WTC11 (cell line): ENCODE measurements around the gene ST6GALNAC2. TPM values are rescaled to one million over a fixed set of nuclear protein-coding genes. Genes with fewer than 3 reads are reported as not detected.

ENCODE experiments used
- ATAC-seq: fragments of 200-7000 bp; cut with Tn5 transposase; 2 replicates; pipeline ENCODE4 v1.10.0; 2021; ENCODE audit warnings: mild to moderate bottlenecking, moderate library complexity
- CTCF ChIA-PET: fragments of 300-600 bp; sonication (Branson Sonifier 250); formaldehyde crosslinking; loops from one replicate; lab custom pipeline; 2021; ENCODE audit warnings: antibody characterized with exemption; lab: Charles Lee
- POLR2A ChIA-PET: fragments of 350-600 bp; sonication (Branson Sonifier 250); formaldehyde crosslinking; loops from one replicate; lab custom pipeline; 2021; ENCODE audit warnings: antibody characterized with exemption; lab: Charles Lee
- DNase-seq: peaks from one replicate; pipeline ENCODE4 v3.0.0; 2021; ENCODE audit warnings: low spot score
- H3K27ac Mint-ChIP-seq: 2 replicates; pipeline ENCODE4 v1.8.0; 2021; ENCODE audit warnings: mixed read lengths
- H3K27me3 Mint-ChIP-seq: 2 replicates; pipeline ENCODE4 v1.8.0; 2021; ENCODE audit warnings: low read depth, mild to moderate bottlenecking, moderate library complexity, mixed read lengths
- H3K36me3 Mint-ChIP-seq: 2 replicates; pipeline ENCODE4 v1.8.0; 2021; ENCODE audit warnings: mixed read lengths
- H3K4me1 Mint-ChIP-seq: 2 replicates; pipeline ENCODE4 v1.8.0; 2022; ENCODE audit warnings: mixed read lengths
- H3K4me3 Mint-ChIP-seq: 2 replicates; pipeline ENCODE4 v1.8.0; 2021; ENCODE audit warnings: mild to moderate bottlenecking, moderate library complexity, mixed read lengths
- H3K9me3 Mint-ChIP-seq: 2 replicates; pipeline ENCODE4 v1.8.0; 2021; ENCODE audit warnings: mixed read lengths
- AFF4 ChIP-seq: sonication (generic); formaldehyde crosslinking; IDR thresholded peaks from 2 replicates; pipeline ENCODE4 v1.8.1; 2023; ENCODE audit warnings: mild to moderate bottlenecking, missing genetic modification reagents, borderline replicate concordance
- CBFB ChIP-seq: sonication (generic); formaldehyde crosslinking; IDR thresholded peaks from 2 replicates; pipeline ENCODE4 v1.8.1; 2022; ENCODE audit warnings: mild to moderate bottlenecking, low read depth, missing genetic modification reagents
- FOXJ3 ChIP-seq: sonication (generic); formaldehyde crosslinking; IDR thresholded peaks from 2 replicates; pipeline ENCODE4 v1.9.0; 2021; ENCODE audit warnings: missing genetic modification reagents, mild to moderate bottlenecking, borderline replicate concordance
- FOXK1 ChIP-seq: sonication (generic); formaldehyde crosslinking; IDR thresholded peaks from 2 replicates; pipeline ENCODE4 v1.8.0; 2022; ENCODE audit warnings: mild to moderate bottlenecking, moderate library complexity, missing genetic modification reagents
- IRF2 ChIP-seq: sonication (generic); formaldehyde crosslinking; IDR thresholded peaks from 2 replicates; pipeline ENCODE4 v1.8.0; 2022; ENCODE audit warnings: low read depth, missing genetic modification reagents, borderline replicate concordance
- JAZF1 ChIP-seq: fragments of 250-450 bp; sonication (Bioruptor Pico); IDR thresholded peaks from 2 replicates; pipeline ENCODE4 v1.9.0; 2021; ENCODE audit warnings: moderate library complexity, mild to moderate bottlenecking, inconsistent platforms
- MYBL2 ChIP-seq: sonication (generic); formaldehyde crosslinking; IDR thresholded peaks from 2 replicates; pipeline ENCODE4 v1.8.1; 2023; ENCODE audit warnings: mild to moderate bottlenecking, moderate library complexity, missing genetic modification reagents
- NFE2L1 ChIP-seq: sonication (generic); formaldehyde crosslinking; IDR thresholded peaks from 2 replicates; pipeline ENCODE4 v1.8.1; 2023; ENCODE audit warnings: missing genetic modification reagents
- OVOL2 ChIP-seq: fragments of 250-450 bp; sonication (Bioruptor Pico); IDR thresholded peaks from 2 replicates; pipeline ENCODE4 v1.9.0; 2021; ENCODE audit warnings: mild to moderate bottlenecking, borderline replicate concordance
- total RNA-seq: library from RNA; stranded (reverse); gene quantifications from 3 replicates; pipeline ENCODE4 v1.2.3, GENCODE V29; 2021
- TF ChIP-seq, protein P1 (sequence below): sonication (generic); formaldehyde crosslinking; IDR thresholded peaks from 2 replicates; pipeline ENCODE4 v1.8.0; 2023; ENCODE audit warnings: mild to moderate bottlenecking, missing genetic modification reagents
- TF ChIP-seq, protein P2 (sequence below): sonication (generic); formaldehyde crosslinking; IDR thresholded peaks from 2 replicates; pipeline ENCODE4 v1.8.1; 2023; ENCODE audit warnings: mild to moderate bottlenecking, moderate library complexity, missing genetic modification reagents
- TF ChIP-seq, protein P3 (sequence below): sonication (generic); formaldehyde crosslinking; conservative IDR thresholded peaks from 2 replicates; pipeline ENCODE4 v1.8.1; 2022; ENCODE audit warnings: mild to moderate bottlenecking, missing genetic modification reagents
- TF ChIP-seq, protein P4 (sequence below): sonication (generic); formaldehyde crosslinking; IDR thresholded peaks from 2 replicates; pipeline ENCODE4 v1.8.0; 2022; ENCODE audit warnings: missing genetic modification reagents
- TF ChIP-seq, protein P5 (sequence below): fragments of 250-450 bp; sonication (Bioruptor Pico); IDR thresholded peaks from 2 replicates; pipeline ENCODE4 v1.9.0; 2021; ENCODE audit warnings: mild to moderate bottlenecking

The ST6GALNAC2 gene
- total RNA-seq, 1 experiment from 2014 or later: not detected

DNA sequence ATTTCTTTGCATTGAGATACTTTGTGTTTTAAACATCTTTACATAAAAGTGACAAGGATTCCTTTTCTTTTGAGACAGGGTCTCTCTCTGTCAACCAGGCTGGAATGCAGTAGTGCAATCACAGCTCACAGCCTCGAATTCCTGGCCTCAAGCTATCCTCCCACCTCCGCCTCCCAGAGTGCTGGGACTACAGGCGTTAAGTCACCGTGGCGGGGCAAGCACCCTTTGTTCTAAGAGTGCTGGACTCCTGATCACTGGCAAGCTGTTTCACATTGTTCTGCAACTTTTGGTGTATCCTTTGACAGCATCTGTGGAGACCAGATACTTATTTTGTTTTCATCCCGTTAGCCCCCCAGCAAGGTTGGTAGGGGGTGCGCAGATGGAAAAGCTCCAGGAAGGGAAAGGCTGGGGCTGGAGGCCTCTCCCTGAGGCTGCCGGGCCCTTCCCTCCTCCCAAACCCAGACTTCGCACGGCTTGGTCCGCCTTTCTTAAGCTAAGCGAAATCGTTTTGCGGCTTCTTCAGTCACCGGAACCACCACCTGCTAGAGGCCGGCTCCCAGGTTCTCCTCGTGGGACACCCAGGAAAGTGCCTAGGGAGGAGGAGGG lies 1.1 kb downstream of the ST6GALNAC2 start:
- no peaks in the 10 kb centered on the region; the same call in 1 of the 2 replicates for H3K9me3 Mint-ChIP-seq
- H3K27me3 Mint-ChIP-seq: peaks cover 89% of the 10 kb centered on the region
- no peak overlapping the region for H3K27ac Mint-ChIP-seq
- H3K36me3 Mint-ChIP-seq: no peaks in the 10 kb centered on the region
- peak; percentile 10; the same call in 1 of the 2 replicates for ATAC-seq
- DNase-seq: no peak
- peak overlapping the region; percentile 71 for H3K4me3 Mint-ChIP-seq
- H3K4me1 Mint-ChIP-seq: peaks cover 21% of the 10 kb centered on the region
- ChIA-PET CTCF (interaction anchor here (0.6 to 3.8 kb wide), 12 partner anchors 17 to 705 kb away, joined by 3 to 17 read pairs (median 4); partner anchors contain the start of gene PRCD), POLR2A (interaction anchor here (1.0 kb wide), 1 partner anchor 15 kb away, joined by 3 read pairs; a partner anchor contains a TSS)
- TF ChIP-seq, protein P1, sequence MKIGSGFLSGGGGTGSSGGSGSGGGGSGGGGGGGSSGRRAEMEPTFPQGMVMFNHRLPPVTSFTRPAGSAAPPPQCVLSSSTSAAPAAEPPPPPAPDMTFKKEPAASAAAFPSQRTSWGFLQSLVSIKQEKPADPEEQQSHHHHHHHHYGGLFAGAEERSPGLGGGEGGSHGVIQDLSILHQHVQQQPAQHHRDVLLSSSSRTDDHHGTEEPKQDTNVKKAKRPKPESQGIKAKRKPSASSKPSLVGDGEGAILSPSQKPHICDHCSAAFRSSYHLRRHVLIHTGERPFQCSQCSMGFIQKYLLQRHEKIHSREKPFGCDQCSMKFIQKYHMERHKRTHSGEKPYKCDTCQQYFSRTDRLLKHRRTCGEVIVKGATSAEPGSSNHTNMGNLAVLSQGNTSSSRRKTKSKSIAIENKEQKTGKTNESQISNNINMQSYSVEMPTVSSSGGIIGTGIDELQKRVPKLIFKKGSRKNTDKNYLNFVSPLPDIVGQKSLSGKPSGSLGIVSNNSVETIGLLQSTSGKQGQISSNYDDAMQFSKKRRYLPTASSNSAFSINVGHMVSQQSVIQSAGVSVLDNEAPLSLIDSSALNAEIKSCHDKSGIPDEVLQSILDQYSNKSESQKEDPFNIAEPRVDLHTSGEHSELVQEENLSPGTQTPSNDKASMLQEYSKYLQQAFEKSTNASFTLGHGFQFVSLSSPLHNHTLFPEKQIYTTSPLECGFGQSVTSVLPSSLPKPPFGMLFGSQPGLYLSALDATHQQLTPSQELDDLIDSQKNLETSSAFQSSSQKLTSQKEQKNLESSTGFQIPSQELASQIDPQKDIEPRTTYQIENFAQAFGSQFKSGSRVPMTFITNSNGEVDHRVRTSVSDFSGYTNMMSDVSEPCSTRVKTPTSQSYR (CRISPR knock-in tag): 0 out of 2 replicates have a peak, but pooled peaks have one; percentile 35
- TF ChIP-seq, protein P2, sequence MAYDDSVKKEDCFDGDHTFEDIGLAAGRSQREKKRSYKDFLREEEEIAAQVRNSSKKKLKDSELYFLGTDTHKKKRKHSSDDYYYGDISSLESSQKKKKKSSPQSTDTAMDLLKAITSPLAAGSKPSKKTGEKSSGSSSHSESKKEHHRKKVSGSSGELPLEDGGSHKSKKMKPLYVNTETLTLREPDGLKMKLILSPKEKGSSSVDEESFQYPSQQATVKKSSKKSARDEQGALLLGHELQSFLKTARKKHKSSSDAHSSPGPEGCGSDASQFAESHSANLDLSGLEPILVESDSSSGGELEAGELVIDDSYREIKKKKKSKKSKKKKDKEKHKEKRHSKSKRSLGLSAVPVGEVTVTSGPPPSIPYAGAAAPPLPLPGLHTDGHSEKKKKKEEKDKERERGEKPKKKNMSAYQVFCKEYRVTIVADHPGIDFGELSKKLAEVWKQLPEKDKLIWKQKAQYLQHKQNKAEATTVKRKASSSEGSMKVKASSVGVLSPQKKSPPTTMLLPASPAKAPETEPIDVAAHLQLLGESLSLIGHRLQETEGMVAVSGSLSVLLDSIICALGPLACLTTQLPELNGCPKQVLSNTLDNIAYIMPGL (CRISPR knock-in tag): no peak

- H3K4me3 Mint-ChIP-seq: no peak overlapping the region
- CTCF ChIA-PET: interaction anchor here (0.5 to 1.5 kb wide), 4 partner anchors 41 to 576 kb away, joined by 3 to 10 read pairs (median 4); no protein-coding TSS in a partner anchor
- H3K9me3 Mint-ChIP-seq: no peaks in the 10 kb centered on the region; the same call in 1 of the 2 replicates
- POLR2A ChIA-PET: no interaction called here
- no peak overlapping the region for H3K27ac Mint-ChIP-seq
- H3K4me1 Mint-ChIP-seq: peaks cover 21% of the 10 kb centered on the region
- TF ChIP-seq FOXJ3: no peak
- TF ChIP-seq IRF2 (CRISPR knock-in tag): no peak
- TF ChIP-seq, protein P2 (CRISPR knock-in tag): no peak
- TF ChIP-seq, protein P3, sequence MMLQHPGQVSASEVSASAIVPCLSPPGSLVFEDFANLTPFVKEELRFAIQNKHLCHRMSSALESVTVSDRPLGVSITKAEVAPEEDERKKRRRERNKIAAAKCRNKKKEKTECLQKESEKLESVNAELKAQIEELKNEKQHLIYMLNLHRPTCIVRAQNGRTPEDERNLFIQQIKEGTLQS: no peak
- no peak for TF ChIP-seq JAZF1 (CRISPR knock-in tag)
- no peak for TF ChIP-seq FOXK1 (CRISPR knock-in tag)
- TF ChIP-seq OVOL2: no peak
- no peak for TF ChIP-seq MYBL2 (CRISPR knock-in tag)
- no peak for TF ChIP-seq CBFB (CRISPR knock-in tag)
- TF ChIP-seq, protein P4, sequence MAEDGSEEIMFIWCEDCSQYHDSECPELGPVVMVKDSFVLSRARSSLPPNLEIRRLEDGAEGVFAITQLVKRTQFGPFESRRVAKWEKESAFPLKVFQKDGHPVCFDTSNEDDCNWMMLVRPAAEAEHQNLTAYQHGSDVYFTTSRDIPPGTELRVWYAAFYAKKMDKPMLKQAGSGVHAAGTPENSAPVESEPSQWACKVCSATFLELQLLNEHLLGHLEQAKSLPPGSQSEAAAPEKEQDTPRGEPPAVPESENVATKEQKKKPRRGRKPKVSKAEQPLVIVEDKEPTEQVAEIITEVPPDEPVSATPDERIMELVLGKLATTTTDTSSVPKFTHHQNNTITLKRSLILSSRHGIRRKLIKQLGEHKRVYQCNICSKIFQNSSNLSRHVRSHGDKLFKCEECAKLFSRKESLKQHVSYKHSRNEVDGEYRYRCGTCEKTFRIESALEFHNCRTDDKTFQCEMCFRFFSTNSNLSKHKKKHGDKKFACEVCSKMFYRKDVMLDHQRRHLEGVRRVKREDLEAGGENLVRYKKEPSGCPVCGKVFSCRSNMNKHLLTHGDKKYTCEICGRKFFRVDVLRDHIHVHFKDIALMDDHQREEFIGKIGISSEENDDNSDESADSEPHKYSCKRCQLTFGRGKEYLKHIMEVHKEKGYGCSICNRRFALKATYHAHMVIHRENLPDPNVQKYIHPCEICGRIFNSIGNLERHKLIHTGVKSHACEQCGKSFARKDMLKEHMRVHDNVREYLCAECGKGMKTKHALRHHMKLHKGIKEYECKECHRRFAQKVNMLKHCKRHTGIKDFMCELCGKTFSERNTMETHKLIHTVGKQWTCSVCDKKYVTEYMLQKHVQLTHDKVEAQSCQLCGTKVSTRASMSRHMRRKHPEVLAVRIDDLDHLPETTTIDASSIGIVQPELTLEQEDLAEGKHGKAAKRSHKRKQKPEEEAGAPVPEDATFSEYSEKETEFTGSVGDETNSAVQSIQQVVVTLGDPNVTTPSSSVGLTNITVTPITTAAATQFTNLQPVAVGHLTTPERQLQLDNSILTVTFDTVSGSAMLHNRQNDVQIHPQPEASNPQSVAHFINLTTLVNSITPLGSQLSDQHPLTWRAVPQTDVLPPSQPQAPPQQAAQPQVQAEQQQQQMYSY (CRISPR knock-in tag): no peak
- TF ChIP-seq, protein P5, sequence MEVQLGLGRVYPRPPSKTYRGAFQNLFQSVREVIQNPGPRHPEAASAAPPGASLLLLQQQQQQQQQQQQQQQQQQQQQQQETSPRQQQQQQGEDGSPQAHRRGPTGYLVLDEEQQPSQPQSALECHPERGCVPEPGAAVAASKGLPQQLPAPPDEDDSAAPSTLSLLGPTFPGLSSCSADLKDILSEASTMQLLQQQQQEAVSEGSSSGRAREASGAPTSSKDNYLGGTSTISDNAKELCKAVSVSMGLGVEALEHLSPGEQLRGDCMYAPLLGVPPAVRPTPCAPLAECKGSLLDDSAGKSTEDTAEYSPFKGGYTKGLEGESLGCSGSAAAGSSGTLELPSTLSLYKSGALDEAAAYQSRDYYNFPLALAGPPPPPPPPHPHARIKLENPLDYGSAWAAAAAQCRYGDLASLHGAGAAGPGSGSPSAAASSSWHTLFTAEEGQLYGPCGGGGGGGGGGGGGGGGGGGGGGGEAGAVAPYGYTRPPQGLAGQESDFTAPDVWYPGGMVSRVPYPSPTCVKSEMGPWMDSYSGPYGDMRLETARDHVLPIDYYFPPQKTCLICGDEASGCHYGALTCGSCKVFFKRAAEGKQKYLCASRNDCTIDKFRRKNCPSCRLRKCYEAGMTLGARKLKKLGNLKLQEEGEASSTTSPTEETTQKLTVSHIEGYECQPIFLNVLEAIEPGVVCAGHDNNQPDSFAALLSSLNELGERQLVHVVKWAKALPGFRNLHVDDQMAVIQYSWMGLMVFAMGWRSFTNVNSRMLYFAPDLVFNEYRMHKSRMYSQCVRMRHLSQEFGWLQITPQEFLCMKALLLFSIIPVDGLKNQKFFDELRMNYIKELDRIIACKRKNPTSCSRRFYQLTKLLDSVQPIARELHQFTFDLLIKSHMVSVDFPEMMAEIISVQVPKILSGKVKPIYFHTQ: no peak
- no peak for TF ChIP-seq NFE2L1 (CRISPR knock-in tag)
- no peak for TF ChIP-seq AFF4
- H3K36me3 Mint-ChIP-seq: no peaks in the 10 kb centered on the region
- ATAC-seq (no peak), DNase-seq (no peak)
- H3K27me3 Mint-ChIP-seq: peaks cover 81% of the 10 kb centered on the region
These were observed 3.0 kb downstream of the ST6GALNAC2 start for GRCh38 chr17:76582660-76583059.
